NCI-H128 (cell line): ENCODE measurements around the gene C15orf39.
"Not testable (repeated sequence)": the region's sequence is repeated elsewhere in the genome, so short reads cannot be mapped to it uniquely, and the experiment has no call there.

Source experiments
- DNase-seq: peaks from one replicate; lab custom pipeline; 2025; ENCODE audit not compliant: unreplicated experiment; lab: John Stamatoyannopoulos, UW

C15orf39 gene

GRCh38 chr15:75258620-75259343 is 57.1 kb downstream of the C15orf39 start:
- not testable (repeated sequence) for DNase-seq

DNA sequence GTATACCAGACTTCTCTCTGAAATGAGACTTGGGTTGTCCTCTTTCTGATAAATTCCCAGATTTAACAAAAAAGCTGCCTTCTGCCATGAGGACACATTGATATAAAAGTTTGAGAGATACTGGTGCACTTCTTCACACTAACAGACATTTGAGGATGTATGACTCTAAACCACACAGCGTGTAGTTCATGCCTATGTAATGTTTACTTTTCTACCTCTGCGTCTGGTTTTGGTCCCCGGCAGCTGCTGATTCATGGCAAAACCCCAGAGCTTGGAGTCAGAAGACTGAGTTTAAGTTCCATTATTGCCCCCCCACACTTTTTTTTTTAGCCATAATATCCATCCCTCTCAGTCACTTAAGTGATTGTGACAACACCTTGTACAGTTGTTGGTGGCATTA is 58.2 kb downstream of the C15orf39 start:
- DNase-seq: not testable (repeated sequence)
